ENCODE results near the gene CDR2L. TPM values are rescaled to one million over a fixed set of nuclear protein-coding genes. Genes with fewer than 3 reads are reported as not detected.
"Not testable (repeated sequence)": the region's sequence is repeated elsewhere in the genome, so short reads cannot be mapped to it uniquely, and the experiment has no call there.

Gene CDR2L
- total RNA-seq, 1 donor from 2014 or later = 2.7 TPM

DNA sequence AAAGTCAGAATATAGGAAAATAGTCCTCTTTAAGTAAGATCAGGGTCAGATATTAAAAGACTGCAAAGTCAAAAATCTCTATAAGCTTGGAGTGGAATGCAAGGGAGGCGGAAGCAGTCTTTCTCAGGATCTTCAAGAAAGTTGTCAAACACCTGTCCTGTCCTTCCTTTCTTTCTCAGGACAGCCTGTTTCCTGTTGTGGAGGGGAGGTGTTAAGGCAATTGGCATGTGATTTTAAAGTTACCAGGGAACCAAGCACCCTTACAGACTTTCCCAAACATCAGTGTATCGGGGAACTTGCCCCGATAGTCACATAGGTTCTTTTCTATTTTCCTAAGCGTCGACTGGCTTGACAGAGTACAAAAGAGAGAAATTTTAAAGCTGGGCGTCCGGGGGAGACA, 57.3 kb downstream of the CDR2L start:
- no peak for ATAC-seq

DNA sequence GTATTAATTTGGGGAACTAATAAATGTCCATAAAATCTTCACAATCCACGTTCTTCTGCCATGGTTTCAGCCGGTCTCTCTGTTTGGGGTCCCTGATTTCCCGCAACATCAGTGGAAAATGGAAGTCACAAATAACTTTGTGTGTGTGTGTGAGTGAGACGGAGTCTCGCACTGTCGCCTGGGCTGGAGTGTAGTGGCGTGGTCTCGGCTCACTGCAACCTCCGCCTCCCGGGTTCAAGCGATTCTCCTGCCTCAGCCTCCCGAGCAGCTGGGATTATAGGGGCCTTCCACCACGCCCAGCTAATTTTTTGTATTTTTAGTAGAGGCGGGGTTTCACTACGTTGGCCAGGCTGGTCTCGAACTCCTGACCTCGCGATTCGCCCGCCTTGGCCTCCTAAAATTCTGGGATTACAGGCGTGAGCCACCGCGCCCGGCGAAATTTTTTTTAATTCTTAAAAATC, 58.5 kb downstream of the CDR2L start:
- not testable (repeated sequence) for ATAC-seq

DNA sequence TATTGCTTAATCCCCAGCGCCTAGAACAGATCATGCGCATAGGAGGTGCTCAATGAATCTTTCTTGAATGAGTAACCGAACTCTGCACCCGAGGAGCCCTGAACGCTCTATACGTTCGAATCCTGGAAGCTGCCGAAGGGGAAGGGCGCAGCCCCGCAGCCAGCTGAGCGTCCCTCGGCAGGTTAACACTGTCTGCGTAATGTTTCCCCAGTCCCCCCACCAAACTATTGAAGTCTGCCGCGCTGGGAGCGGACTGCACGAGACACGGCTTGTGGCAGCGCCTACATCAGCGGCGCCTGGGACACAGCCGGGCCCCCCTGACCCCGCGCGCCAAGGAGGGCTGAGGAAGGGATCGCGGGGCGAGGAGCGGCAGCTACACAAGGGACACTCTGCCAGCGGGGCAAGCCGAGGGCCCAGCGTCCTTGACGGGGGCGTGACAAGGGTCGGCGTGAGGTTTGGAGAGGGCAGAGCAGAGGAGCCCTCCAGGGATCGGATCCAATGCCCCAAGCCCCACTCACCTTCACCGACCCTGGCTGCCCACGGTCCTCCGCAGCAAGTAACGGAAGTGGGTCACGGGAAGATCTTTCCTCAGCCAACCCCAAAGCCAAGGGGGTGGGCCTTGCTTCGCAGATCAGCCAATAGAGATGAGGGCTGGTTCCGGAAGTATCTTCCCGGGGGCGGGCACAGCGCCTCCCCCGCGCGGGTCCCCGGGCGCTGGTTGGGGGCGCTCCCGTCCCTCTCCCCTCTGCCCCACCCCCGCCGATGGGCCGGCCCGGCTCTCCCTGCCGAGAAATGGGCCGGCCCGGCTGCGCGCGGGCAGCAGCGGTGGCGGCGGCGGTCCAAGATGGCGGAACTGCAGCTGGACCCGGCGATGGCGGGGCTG, 59.2 kb downstream of the CDR2L start, which contains the start of the genes ATP5PD and KCTD2:
TSS of gene ATP5PD (minus strand) at position 563 of the 883 bp plus-strand sequence. CDS start 4,319 bp downstream, outside the sequence.
TSS of gene KCTD2 (plus strand) at position 819 of the 883 bp plus-strand sequence. CDS start at position 845, 26 bp downstream.
- ATAC-seq = peak; percentile 99

DNA sequence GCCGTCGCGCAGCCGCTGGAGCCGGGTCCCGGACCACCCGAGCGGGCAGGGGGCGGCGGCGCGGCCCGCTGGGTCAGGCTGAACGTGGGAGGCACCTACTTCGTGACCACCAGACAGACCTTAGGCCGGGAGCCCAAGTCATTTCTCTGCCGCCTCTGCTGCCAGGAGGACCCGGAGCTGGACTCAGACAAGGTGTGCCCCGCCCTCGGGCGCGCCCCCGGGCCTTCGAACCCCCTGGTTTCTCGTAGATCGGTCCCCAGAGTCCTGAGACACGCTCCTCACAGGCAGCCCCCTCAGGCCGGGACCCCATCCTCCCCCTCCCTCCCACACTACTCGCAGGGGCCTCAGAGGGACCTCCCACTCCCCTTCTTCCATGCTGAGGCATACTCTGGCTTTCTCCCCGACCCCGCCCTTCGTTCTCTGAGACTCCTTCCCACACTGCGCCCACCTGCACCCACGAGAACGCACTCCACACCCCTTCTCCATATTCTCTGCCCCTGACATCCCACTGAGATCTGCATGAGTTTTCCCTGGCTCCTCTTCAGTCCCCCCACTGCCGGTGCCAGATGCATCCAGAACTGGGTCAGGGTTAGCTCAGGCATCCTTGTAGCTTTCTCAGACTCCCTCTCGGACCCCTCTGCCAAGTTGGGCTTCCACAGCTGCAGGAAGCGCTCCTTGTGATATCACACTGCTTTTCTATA, 60.1 kb downstream of the CDR2L start:
- peak; percentile 3 for ATAC-seq

DNA sequence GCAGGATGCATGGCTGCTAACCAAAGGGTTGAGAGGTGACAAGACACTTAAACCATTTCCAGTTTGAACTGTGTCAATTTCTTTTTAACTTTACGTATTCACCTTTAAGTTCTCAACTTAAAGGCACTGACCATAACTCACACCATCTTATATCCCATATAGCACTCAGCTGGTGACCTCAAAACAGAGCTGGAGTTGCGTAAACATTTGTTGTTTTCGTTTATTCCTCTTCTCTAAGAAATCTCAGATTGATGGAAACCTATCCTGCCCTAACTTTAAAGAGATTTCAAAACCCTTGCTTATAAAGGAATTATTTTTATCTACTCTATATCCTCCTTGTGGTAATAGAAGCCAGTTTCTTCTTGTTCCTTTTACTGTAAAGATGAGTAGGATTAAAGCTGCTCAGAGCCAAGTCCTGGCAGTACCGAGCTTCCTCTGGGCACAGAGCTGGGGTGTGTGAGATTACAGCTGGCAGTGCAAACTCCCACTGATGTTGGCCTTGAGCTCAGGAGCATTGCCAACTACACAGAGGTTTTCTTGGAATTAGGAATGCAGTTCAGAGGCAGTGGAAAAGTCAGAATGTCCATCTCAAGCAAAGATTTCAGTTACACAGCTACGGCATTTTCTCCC, 60.9 kb downstream of the CDR2L start:
- ATAC-seq = no peak

DNA sequence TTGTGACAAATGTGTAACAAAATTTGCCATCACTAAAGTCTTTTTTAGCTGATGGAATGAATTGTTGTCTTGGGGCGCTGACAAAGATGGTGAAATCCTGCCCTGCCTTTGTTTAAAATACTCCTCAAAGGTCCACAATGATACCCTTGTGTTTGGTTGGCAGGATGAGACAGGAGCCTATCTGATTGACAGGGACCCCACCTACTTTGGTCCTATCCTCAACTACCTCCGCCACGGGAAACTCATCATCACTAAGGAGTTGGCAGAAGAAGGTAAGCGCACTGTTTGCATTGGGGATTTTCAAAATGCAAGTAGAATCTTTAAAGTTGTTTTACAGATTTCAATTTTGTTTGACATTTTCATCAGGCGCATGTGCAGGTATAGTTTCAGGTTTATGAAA, 61.6 kb downstream of the CDR2L start:
- ATAC-seq = no peak

DNA sequence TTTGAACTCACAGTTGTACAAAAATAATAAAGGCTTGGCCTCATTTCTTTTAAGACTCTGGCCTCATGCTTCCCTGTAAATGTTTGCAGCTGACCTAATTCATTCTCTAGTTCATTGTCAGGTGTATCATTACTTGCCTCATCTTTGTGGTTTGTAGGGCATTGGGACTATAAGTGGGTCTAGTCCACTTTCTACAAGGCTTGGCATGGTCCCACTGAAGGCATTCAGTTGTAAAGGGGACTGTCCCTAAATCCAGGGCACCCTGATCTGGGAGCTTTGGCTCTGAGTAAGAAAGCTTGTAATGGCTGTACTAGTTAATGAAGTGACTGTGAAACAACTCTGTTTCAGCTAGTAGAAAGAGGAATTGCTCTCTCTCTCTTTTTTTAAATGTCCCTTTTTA, 62.3 kb downstream of the CDR2L start:
- no peak for ATAC-seq

DNA sequence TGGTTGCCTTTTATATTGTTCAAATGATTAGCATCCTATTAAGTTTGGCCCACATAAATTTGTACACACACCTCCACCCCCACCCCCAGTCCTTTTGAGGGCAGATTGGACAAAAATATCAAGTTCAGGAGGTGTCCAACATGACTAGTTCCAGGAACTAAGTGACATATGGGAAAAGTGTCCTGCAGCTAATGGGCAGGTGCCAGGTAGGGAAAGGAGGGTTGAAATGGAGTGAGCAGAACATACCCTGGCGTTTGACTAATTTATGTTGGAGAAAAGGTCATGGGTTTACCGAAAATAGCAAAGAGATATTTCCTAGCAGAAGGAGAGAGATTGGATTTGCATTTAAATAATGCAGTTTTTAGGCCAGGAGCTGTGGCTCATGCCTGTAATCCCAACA, 64.5 kb downstream of the CDR2L start:
- no peak for ATAC-seq

Other genes starting within 250 kb of the CDR2L start
- gene NHERF1, start 239.0 kb upstream of the CDR2L start, total RNA-seq = 297 TPM
- gene NAT9, start 211.3 kb upstream of the CDR2L start, total RNA-seq = 14.6 TPM
- gene GRIN2C, start 127.7 kb upstream of the CDR2L start, total RNA-seq = not detected
- gene FDXR, start 114.6 kb upstream of the CDR2L start, total RNA-seq = 31.5 TPM
- 1.4 TPM for gene FADS6, start 94.0 kb upstream of the CDR2L start, total RNA-seq
- 6.4 TPM for gene USH1G, start 64.4 kb upstream of the CDR2L start, total RNA-seq
- gene OTOP2, start 63.4 kb upstream of the CDR2L start, total RNA-seq = 0.36 TPM
- gene OTOP3, start 51.7 kb upstream of the CDR2L start, total RNA-seq = 14.7 TPM
- gene HID1, start 14.9 kb upstream of the CDR2L start, total RNA-seq = 3.1 TPM
- gene MRPL58, start 25.0 kb downstream of the CDR2L start, total RNA-seq = 47.8 TPM
- 314 TPM for gene ATP5PD, start 59.3 kb downstream of the CDR2L start, total RNA-seq
- gene KCTD2, start 59.6 kb downstream of the CDR2L start, total RNA-seq = 13.2 TPM
- gene SLC16A5, start 100.3 kb downstream of the CDR2L start, total RNA-seq = 13.9 TPM
- 6.3 TPM for gene ARMC7, start 122.3 kb downstream of the CDR2L start, total RNA-seq
- 66.6 TPM for gene NT5C, start 144.1 kb downstream of the CDR2L start, total RNA-seq
- 328 TPM for gene JPT1, start 166.9 kb downstream of the CDR2L start, total RNA-seq
- gene SUMO2, start 195.3 kb downstream of the CDR2L start, total RNA-seq = 317 TPM
- 43.0 TPM for gene NUP85, start 218.0 kb downstream of the CDR2L start, total RNA-seq

All from esophagus mucosa (tissue), 1 donor.